Endothelial cell of umbilical vein (primary cell): ENCODE results near the gene PRDM16. TPM values are rescaled to one million over a fixed set of nuclear protein-coding genes. Genes with fewer than 3 reads are reported as not detected.
A peak's percentile ranks its signal among the peaks of the same experiment; 100 is the strongest.

ENCODE experiments used
- BruUV-seq: library from RNA; stranded (reverse); fragments of 400-500 nt; replicated peaks from 2 replicates; lab custom pipeline; 2021; lab: Mats Ljungman, UMichigan
- CTCF ChIA-PET: fragments of 300-600, 350-600 bp; sonication (Branson Sonifier 250); formaldehyde crosslinking; loops from one replicate; lab custom pipeline; 2021; ENCODE audit warnings: antibody characterized with exemption, inconsistent platforms; lab: Charles Lee
- POLR2A ChIA-PET: fragments of 300-600, 350-600 bp; sonication (Branson Sonifier 250); formaldehyde crosslinking; loops from one replicate; lab custom pipeline; 2021; ENCODE audit warnings: antibody characterized with exemption, inconsistent platforms; lab: Charles Lee
- DNase-seq: peaks from one replicate; pipeline ENCODE4 v3.0.0-alpha.2; 2011; ENCODE audit warnings: low read depth, low spot score
- FAIRE-seq: peaks from 2 replicates; lab custom pipeline; 2011; peaks lifted over from hg19 to GRCh38; lab: Jason Lieb, UNC
- H2AFZ ChIP-seq: 2 replicates; pipeline ENCODE4 v1.6.0; 2012; ENCODE audit warnings: low read depth, low read length, control low read depth, inconsistent platforms
- H3K27ac ChIP-seq: 2 replicates; pipeline ENCODE4 v1.5.1; 2011; ENCODE audit warnings: low read depth, mild to moderate bottlenecking, control low read depth, low read length, moderate library complexity; ENCODE audit not compliant: insufficient read depth
- H3K27me3 ChIP-seq, 2 experiments: 2 replicates each; pipeline versions ENCODE4 v1.6.0 to v1.6.1; 2011; ENCODE audit warnings: low read length in 2 of 2, mixed read lengths in 1 of 2; ENCODE audit not compliant: control insufficient read depth in 2 of 2, insufficient read depth in 2 of 2
- H3K36me3 ChIP-seq, 2 experiments: 2 replicates in 1 of 2; 3 replicates in 1 of 2; pipeline ENCODE4 v1.5.1; 2011; ENCODE audit warnings: low read length in 2 of 2, mild to moderate bottlenecking in 1 of 2, moderate library complexity in 1 of 2; ENCODE audit not compliant: control insufficient read depth in 2 of 2, insufficient read depth in 2 of 2; ENCODE audit errors: extremely low read depth in 1 of 2
- H3K4me1 ChIP-seq: 3 replicates; pipeline ENCODE4 v1.5.1; 2011; ENCODE audit warnings: mild to moderate bottlenecking, low read length; ENCODE audit not compliant: control insufficient read depth, insufficient read depth; ENCODE audit errors: extremely low read depth
- H3K4me2 ChIP-seq: 2 replicates; pipeline ENCODE4 v1.6.1; 2011; ENCODE audit warnings: low read length, control low read depth, mixed read lengths; ENCODE audit not compliant: insufficient read depth
- H3K4me3 ChIP-seq, 3 experiments: fragments of 200-600 bp in 1 of 3; sonication (generic), shearing (Covaris generic) in 1 of 3; replicated peaks in 1 of 3; 2 replicates each; pipeline ENCODE4 v1.5.1; 2011 to 2016; ENCODE audit warnings: control low read depth in 3 of 3, low read length in 3 of 3, mild to moderate bottlenecking in 2 of 3, inconsistent platforms in 1 of 3, low read depth in 1 of 3, moderate library complexity in 1 of 3; ENCODE audit not compliant: insufficient read depth in 1 of 3
- H3K79me2 ChIP-seq: 2 replicates; pipeline ENCODE4 v1.6.0; 2012; ENCODE audit warnings: low read length, inconsistent platforms; ENCODE audit not compliant: control insufficient read depth, insufficient read depth
- H3K9ac ChIP-seq: replicated peaks from 2 replicates; pipeline ENCODE3; 2011; ENCODE audit warnings: low read length, control low read depth; ENCODE audit not compliant: insufficient read depth; ENCODE audit errors: extremely low read depth
- H3K9me1 ChIP-seq: replicated peaks from 3 replicates; pipeline ENCODE4 v1.6.0; 2011; ENCODE audit warnings: mild to moderate bottlenecking, low read length; ENCODE audit not compliant: control insufficient read depth, insufficient read depth; ENCODE audit errors: extremely low read depth
- H3K9me3 ChIP-seq: replicated peaks from 2 replicates; pipeline ENCODE4 v1.5.1; 2012; ENCODE audit warnings: low read length, inconsistent platforms; ENCODE audit not compliant: control insufficient read depth, insufficient read depth
- H4K20me1 ChIP-seq: replicated peaks from 2 replicates; pipeline ENCODE3; 2011; ENCODE audit warnings: mild to moderate bottlenecking, low read length; ENCODE audit not compliant: control insufficient read depth, insufficient read depth; ENCODE audit errors: extremely low read depth
- FOS ChIP-seq: IDR thresholded peaks from 2 replicates; pipeline ENCODE4 v1.6.1; 2011; ENCODE audit warnings: mild to moderate bottlenecking, low read length, moderate library complexity, borderline replicate concordance; ENCODE audit not compliant: insufficient read depth
- POLR2A ChIP-seq: IDR thresholded peaks from 2 replicates; pipeline ENCODE4 v1.6.1; 2012; ENCODE audit warnings: low read depth, mild to moderate bottlenecking, control low read depth, low read length
- POLR2AphosphoS5 ChIP-seq: IDR thresholded peaks from 2 replicates; pipeline ENCODE4 v1.6.1; 2012; ENCODE audit warnings: low read depth, mild to moderate bottlenecking, control low read depth, low read length, moderate library complexity; ENCODE audit not compliant: insufficient read depth
- dilution Hi-C: fragments of 300-500 bp; cut with MboI; formaldehyde crosslinking; loops from one replicate; pipeline ENCODE4 v1.15.0; 2019; ENCODE audit warnings: low sequenced_read_pairs; ENCODE audit not compliant: extremely low pct_ligation_motif_present
- intact Hi-C: fragments of 100-400 bp; cut with micrococcal nuclease; formaldehyde crosslinking; loops from one replicate; pipeline ENCODE4 v1.10.0; 2022
- polyA plus RNA-seq, 4 experiments: library from polyadenylated mRNA; depleted of rRNA in 3 of 4; stranded (reverse) in 3 of 4; unstranded in 1 of 4; fragments of >200 nt; gene quantifications; 2 replicates each; pipeline versions ENCODE4 v1.2.1 to v1.2.3, GENCODE V29; 2011 to 2012; ENCODE audit warnings: missing spikeins in 1 of 4
- total RNA-seq: library from RNA; stranded (reverse); gene quantifications from 2 replicates; pipeline ENCODE4 v1.2.3, GENCODE V29; 2021
- TF ChIP-seq, protein P1 (sequence below), 2 donors: IDR thresholded peaks; 1 replicate in 1 of 2; 2 replicates in 1 of 2; pipeline ENCODE4 v1.5.1; 2011; ENCODE audit warnings: low read length in 2 of 2, mild to moderate bottlenecking in 2 of 2, moderate library complexity in 2 of 2, control low read depth in 1 of 2, inconsistent platforms in 1 of 2, low read depth in 1 of 2; ENCODE audit not compliant: insufficient read depth in 1 of 2; ENCODE audit errors: extremely low read depth in 1 of 2

PRDM16 gene
- total and polyA plus RNA-seq, 2 donors (not counting 3 experiments of a cell fraction or from before 2014, with no cell fraction given), result not detected

DNA sequence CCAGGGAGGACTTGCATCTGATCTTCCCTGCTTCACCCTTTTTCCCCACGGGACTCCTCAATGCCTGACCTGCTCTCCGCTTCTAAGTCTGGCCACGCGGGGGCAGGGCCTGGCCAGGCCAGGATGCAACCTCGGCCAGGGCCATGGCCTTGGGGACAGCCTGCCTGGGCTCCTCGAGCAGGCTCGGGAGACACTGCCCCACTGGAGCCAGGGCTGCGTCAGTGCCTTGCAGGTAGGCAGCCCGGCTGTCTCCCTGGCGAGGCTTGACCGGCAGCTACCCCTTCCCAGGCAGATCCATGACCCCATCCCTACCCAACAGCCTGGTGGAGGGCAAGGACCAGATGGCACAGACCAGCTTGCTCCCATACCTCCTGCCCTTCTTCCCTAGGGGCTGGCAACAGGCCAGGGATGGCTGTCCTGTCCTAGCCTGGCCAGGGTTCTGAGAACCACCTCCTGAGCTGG lies 2.7 kb upstream of the PRDM16 start:
- H3K9me3 ChIP-seq, result no peaks in the 10 kb centered on the region
- POLR2A ChIA-PET, result no interaction called here
- no peak for DNase-seq
- CTCF ChIA-PET, result no interaction called here
- no peak overlapping the region for H2AFZ ChIP-seq
- TF ChIP-seq, protein P1, sequence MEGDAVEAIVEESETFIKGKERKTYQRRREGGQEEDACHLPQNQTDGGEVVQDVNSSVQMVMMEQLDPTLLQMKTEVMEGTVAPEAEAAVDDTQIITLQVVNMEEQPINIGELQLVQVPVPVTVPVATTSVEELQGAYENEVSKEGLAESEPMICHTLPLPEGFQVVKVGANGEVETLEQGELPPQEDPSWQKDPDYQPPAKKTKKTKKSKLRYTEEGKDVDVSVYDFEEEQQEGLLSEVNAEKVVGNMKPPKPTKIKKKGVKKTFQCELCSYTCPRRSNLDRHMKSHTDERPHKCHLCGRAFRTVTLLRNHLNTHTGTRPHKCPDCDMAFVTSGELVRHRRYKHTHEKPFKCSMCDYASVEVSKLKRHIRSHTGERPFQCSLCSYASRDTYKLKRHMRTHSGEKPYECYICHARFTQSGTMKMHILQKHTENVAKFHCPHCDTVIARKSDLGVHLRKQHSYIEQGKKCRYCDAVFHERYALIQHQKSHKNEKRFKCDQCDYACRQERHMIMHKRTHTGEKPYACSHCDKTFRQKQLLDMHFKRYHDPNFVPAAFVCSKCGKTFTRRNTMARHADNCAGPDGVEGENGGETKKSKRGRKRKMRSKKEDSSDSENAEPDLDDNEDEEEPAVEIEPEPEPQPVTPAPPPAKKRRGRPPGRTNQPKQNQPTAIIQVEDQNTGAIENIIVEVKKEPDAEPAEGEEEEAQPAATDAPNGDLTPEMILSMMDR (IDR thresholded peaks at IDR 0.05; ENCODE audit: extremely low read depth in 1 of 2, insufficient read depth in 1 of 2, low read depth in 1 of 2, low read length in 2 of 2), result peak in 1 of 2 donors; percentile 31
- TF ChIP-seq FOS, result no peak
- no peak overlapping the region for H3K9ac ChIP-seq
- no TSS peak for BruUV-seq
- H3K4me2 ChIP-seq, result no peak overlapping the region
- peaks cover 52 to 71% of the 10 kb centered on the region in 2 experiments for H3K27me3 ChIP-seq
- no peak overlapping the region for H3K27ac ChIP-seq
- FAIRE-seq, result no peak
- no peaks in the 10 kb centered on the region for H3K79me2 ChIP-seq
- H4K20me1 ChIP-seq, result no peaks in the 10 kb centered on the region
- dilution Hi-C loops (no loop called here), intact Hi-C loops (loop anchor here (1.0 to 10.0 kb wide), 3 partner anchors 249 to 654 kb away; partner anchors contain the start of gene PEX10)
- H3K4me3 ChIP-seq, result no peak overlapping the region
- H3K36me3 ChIP-seq, result no peaks in the 10 kb centered on the region
- no peaks in the 10 kb centered on the region for H3K9me1 ChIP-seq
- no peaks in the 10 kb centered on the region for H3K4me1 ChIP-seq

- Histone ChIP-seq H3K9me3 (no peaks in the 10 kb centered on the region), H2AFZ (no peak overlapping the region), H3K4me3 (no peak overlapping the region), H4K20me1 (no peaks in the 10 kb centered on the region), H3K4me1 (no peaks in the 10 kb centered on the region), H3K36me3 (no peaks in the 10 kb centered on the region), H3K27me3 (peaks cover 56 to 77% of the 10 kb centered on the region in 2 experiments), H3K9ac (no peak overlapping the region), H3K79me2 (no peaks in the 10 kb centered on the region), H3K27ac (no peak overlapping the region), H3K9me1 (no peaks in the 10 kb centered on the region), H3K4me2 (no peak overlapping the region)
- DNase-seq (no peak), FAIRE-seq (no peak)
- TF ChIP-seq POLR2AphosphoS5 (no peak), POLR2A (no peak)
- BruUV-seq, result no TSS peak
- intact Hi-C loops (loop anchor here (1.0 to 10.0 kb wide), 3 partner anchors 248 to 655 kb away; partner anchors contain the start of gene PEX10), dilution Hi-C loops (no loop called here)
- CTCF ChIA-PET, result no interaction called here
- POLR2A ChIA-PET, result no interaction called here
These were observed 2.2 kb upstream of the PRDM16 start for GRCh38 chr1:3066826-3067225.
